Neural cell (in vitro differentiated cells): ENCODE measurements around the gene NDUFB7. TPM values are rescaled to one million over a fixed set of nuclear protein-coding genes. Genes with fewer than 3 reads are reported as not detected.

Source experiments
- H2AFZ ChIP-seq: fragments of 200-600, 300-800 bp; sonication (generic), shearing (Covaris generic); 2 replicates; pipeline ENCODE4 v1.6.0; 2014; ENCODE audit warnings: low read depth, mild to moderate bottlenecking, antibody characterized with exemption, low read length, moderate library complexity
- H3F3A ChIP-seq: fragments of 200-600 bp; shearing (Covaris generic); 2 replicates; pipeline ENCODE4 v1.6.1; 2016; ENCODE audit warnings: mild to moderate bottlenecking, moderate library complexity, mixed read lengths, antibody characterized with exemption, low read length; ENCODE audit not compliant: insufficient read depth, poor library complexity, severe bottlenecking
- H3K27ac ChIP-seq: fragments of 200-600, 300-800 bp; sonication (generic), shearing (Covaris generic); 2 replicates; pipeline ENCODE4 v1.5.1; 2014; ENCODE audit warnings: mild to moderate bottlenecking, low read length, moderate library complexity
- H3K27me3 ChIP-seq: fragments of 300-800, 200-600 bp; sonication (generic), shearing (Covaris generic); 2 replicates; pipeline ENCODE4 v1.6.0; 2014; ENCODE audit warnings: mild to moderate bottlenecking, low read depth, low read length, moderate library complexity; ENCODE audit not compliant: insufficient read depth
- H3K36me3 ChIP-seq: fragments of 300-800, 200-600 bp; sonication (generic), shearing (Covaris generic); 2 replicates; pipeline ENCODE4 v1.5.1; 2014; ENCODE audit warnings: mild to moderate bottlenecking, antibody characterized with exemption, low read length, moderate library complexity; ENCODE audit not compliant: insufficient read depth
- H3K4me2 ChIP-seq: fragments of 300-800, 200-600 bp; sonication (generic), shearing (Covaris generic); 2 replicates; pipeline ENCODE4 v1.6.0; 2014; ENCODE audit warnings: mild to moderate bottlenecking, low read length
- H3K4me3 ChIP-seq: fragments of 300-800, 200-600 bp; sonication (generic), shearing (Covaris generic); 2 replicates; pipeline ENCODE4 v1.5.1; 2014; ENCODE audit warnings: mild to moderate bottlenecking, low read length, moderate library complexity
- H3K79me2 ChIP-seq: fragments of 200-600 bp; shearing (Covaris generic); replicated peaks from 2 replicates; pipeline ENCODE4 v1.6.0; 2014; ENCODE audit warnings: mild to moderate bottlenecking, low read length, moderate library complexity; ENCODE audit not compliant: insufficient read depth
- H3K9ac ChIP-seq: fragments of 300-800, 200-600 bp; sonication (generic), shearing (Covaris generic); 2 replicates; pipeline ENCODE4 v1.6.1; 2016; ENCODE audit warnings: mild to moderate bottlenecking, low read length, mixed read lengths
- H3K9me2 ChIP-seq: fragments of 200-600 bp; shearing (Covaris generic); 2 replicates; pipeline ENCODE4 v1.6.1; 2016; ENCODE audit warnings: mild to moderate bottlenecking, low read length, mixed read lengths; ENCODE audit not compliant: insufficient read depth
- H3K9me3 ChIP-seq: fragments of 200-600, 300-800 bp; sonication (generic), shearing (Covaris generic); 2 replicates; pipeline ENCODE4 v1.6.1; 2016; ENCODE audit warnings: mild to moderate bottlenecking, mixed run types, low read length, moderate library complexity, mixed read lengths
- H4K20me1 ChIP-seq: fragments of 200-600 bp; shearing (Covaris generic); 2 replicates; pipeline ENCODE4 v1.6.1; 2016; ENCODE audit warnings: mild to moderate bottlenecking, mixed run types; ENCODE audit not compliant: insufficient read depth
- EP300 ChIP-seq: fragments of 450-650 bp; conservative IDR thresholded peaks from 2 replicates; pipeline ENCODE4 v1.6.1; 2014; ENCODE audit warnings: antibody characterized with exemption, mild to moderate bottlenecking, moderate library complexity; ENCODE audit not compliant: poor library complexity, severe bottlenecking
- EZH2 ChIP-seq: fragments of 200-600, 300-800 bp; shearing (Covaris generic), sonication (generic); IDR thresholded peaks from 2 replicates; pipeline ENCODE4 v1.6.1; 2014; ENCODE audit warnings: antibody characterized with exemption, low read length, borderline replicate concordance, mild to moderate bottlenecking; ENCODE audit not compliant: insufficient read depth, poor library complexity, severe bottlenecking
- MXI1 ChIP-seq: fragments of 450-650 bp; conservative IDR thresholded peaks from 2 replicates; pipeline ENCODE4 v1.6.1; 2014; ENCODE audit warnings: antibody characterized with exemption, mild to moderate bottlenecking; ENCODE audit not compliant: poor library complexity, severe bottlenecking
- POLR2AphosphoS5 ChIP-seq: IDR thresholded peaks from 2 replicates; pipeline ENCODE4 v1.6.1; 2012
- RAD21 ChIP-seq: fragments of 450-650 bp; conservative IDR thresholded peaks from 2 replicates; pipeline ENCODE4 v1.6.1; 2014; ENCODE audit warnings: antibody characterized with exemption, mild to moderate bottlenecking, moderate library complexity
- SMC3 ChIP-seq: fragments of 450-650 bp; conservative IDR thresholded peaks from 2 replicates; pipeline ENCODE4 v1.6.1; 2014; ENCODE audit warnings: antibody characterized with exemption, mild to moderate bottlenecking, moderate library complexity; ENCODE audit not compliant: poor library complexity
- TAF1 ChIP-seq: IDR thresholded peaks from 2 replicates; pipeline ENCODE4 v1.6.1; 2012; ENCODE audit warnings: low read depth
- polyA plus RNA-seq: library from polyadenylated mRNA; depleted of rRNA; stranded (reverse); fragments of >200 nt; gene quantifications from 2 replicates; pipeline ENCODE4 v1.2.3, GENCODE V29; 2014
- TF ChIP-seq, protein P1 (sequence below): IDR thresholded peaks from 2 replicates; pipeline ENCODE4 v1.6.1; 2012; ENCODE audit warnings: borderline replicate concordance
- TF ChIP-seq, protein P2 (sequence below): fragments of 450-650 bp; IDR thresholded peaks from 2 replicates; pipeline ENCODE4 v1.5.1; 2014; ENCODE audit warnings: antibody characterized with exemption, mild to moderate bottlenecking, moderate library complexity; ENCODE audit not compliant: poor library complexity, severe bottlenecking

The NDUFB7 gene
- polyA plus RNA-seq, 1 donor from 2014 or later: 615 TPM

DNA sequence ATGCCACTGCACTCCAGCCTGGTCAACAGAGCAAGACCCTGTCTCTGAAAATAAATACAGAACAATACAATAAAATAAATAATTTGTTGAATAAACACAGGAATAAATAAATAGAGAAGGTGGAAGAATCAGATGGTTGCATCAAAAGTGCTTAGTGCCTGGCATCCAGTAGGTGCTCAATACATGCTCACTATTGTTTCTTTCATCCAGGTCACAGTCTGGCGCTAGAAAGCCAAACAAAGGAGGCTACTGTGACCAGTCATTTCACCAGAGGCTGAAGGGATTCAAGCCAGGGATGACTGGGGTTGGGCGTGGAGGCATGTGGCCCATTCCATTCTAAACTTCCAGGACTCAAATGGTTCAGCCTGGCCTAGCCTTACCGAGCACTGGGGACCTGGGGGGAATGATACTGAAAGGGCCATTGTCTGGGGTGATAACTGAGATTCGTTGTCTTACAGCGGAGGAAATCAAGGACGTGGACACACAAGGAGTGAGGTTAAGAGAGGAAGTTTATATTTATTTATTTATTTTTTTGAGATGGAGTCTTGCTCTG is 3.6 kb upstream of the NDUFB7 start:
- Histone ChIP-seq H3K9me2 (no peaks in the 10 kb centered on the region), H3K36me3 (no peaks in the 10 kb centered on the region), H3K9ac (no peak overlapping the region), H3K4me2 (no peak overlapping the region), H3K27ac (no peak overlapping the region), H3K9me3 (no peaks in the 10 kb centered on the region), H4K20me1 (no peaks in the 10 kb centered on the region), H3K27me3 (no peaks in the 10 kb centered on the region), H3K4me3 (no peak overlapping the region), H2AFZ (no peak overlapping the region), H3K79me2 (peaks cover 15% of the 10 kb centered on the region), H3F3A (no peaks in the 10 kb centered on the region)
- no peak for TF ChIP-seq EZH2
- no peak for TF ChIP-seq POLR2AphosphoS5
- no peak for TF ChIP-seq MXI1
- TF ChIP-seq TAF1: no peak
- TF ChIP-seq RAD21: no peak
- TF ChIP-seq, protein P1, sequence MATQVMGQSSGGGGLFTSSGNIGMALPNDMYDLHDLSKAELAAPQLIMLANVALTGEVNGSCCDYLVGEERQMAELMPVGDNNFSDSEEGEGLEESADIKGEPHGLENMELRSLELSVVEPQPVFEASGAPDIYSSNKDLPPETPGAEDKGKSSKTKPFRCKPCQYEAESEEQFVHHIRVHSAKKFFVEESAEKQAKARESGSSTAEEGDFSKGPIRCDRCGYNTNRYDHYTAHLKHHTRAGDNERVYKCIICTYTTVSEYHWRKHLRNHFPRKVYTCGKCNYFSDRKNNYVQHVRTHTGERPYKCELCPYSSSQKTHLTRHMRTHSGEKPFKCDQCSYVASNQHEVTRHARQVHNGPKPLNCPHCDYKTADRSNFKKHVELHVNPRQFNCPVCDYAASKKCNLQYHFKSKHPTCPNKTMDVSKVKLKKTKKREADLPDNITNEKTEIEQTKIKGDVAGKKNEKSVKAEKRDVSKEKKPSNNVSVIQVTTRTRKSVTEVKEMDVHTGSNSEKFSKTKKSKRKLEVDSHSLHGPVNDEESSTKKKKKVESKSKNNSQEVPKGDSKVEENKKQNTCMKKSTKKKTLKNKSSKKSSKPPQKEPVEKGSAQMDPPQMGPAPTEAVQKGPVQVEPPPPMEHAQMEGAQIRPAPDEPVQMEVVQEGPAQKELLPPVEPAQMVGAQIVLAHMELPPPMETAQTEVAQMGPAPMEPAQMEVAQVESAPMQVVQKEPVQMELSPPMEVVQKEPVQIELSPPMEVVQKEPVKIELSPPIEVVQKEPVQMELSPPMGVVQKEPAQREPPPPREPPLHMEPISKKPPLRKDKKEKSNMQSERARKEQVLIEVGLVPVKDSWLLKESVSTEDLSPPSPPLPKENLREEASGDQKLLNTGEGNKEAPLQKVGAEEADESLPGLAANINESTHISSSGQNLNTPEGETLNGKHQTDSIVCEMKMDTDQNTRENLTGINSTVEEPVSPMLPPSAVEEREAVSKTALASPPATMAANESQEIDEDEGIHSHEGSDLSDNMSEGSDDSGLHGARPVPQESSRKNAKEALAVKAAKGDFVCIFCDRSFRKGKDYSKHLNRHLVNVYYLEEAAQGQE: no peak
- TF ChIP-seq, protein P2, sequence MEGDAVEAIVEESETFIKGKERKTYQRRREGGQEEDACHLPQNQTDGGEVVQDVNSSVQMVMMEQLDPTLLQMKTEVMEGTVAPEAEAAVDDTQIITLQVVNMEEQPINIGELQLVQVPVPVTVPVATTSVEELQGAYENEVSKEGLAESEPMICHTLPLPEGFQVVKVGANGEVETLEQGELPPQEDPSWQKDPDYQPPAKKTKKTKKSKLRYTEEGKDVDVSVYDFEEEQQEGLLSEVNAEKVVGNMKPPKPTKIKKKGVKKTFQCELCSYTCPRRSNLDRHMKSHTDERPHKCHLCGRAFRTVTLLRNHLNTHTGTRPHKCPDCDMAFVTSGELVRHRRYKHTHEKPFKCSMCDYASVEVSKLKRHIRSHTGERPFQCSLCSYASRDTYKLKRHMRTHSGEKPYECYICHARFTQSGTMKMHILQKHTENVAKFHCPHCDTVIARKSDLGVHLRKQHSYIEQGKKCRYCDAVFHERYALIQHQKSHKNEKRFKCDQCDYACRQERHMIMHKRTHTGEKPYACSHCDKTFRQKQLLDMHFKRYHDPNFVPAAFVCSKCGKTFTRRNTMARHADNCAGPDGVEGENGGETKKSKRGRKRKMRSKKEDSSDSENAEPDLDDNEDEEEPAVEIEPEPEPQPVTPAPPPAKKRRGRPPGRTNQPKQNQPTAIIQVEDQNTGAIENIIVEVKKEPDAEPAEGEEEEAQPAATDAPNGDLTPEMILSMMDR: no peak
- TF ChIP-seq SMC3: no peak
- no peak for TF ChIP-seq EP300

DNA sequence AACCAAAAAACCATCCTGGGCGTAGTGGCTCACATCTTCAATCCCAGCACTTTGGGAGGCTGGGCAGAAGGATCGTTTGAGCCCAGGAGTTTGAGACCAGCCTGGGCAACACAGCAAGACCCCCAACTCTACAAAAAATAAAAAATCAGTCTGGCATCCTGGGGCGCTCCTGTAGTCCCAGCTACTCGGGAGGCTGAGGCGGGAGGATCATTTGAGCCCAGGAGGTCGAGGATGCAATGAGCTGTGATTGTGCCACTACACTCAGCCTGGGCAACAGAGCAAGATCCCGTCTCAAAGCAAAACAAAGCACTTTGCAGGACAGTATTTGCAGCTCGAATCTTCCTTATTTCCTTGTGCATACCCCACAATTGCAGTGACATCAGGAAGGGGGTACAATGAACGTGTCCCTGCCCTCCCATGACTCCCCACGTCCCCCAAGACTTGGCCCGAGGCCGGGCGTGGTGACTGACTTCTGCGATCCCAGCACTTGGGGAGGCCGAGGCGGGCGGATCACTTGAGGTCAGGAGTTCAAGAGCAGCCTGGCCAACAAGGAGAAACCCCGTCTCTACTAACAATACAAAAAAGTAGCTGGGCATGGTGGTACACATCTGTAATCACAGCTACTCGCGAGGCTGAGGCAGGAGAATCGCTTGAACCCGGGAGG is 870 bp downstream of the NDUFB7 start:
- H3K9me3 ChIP-seq: no peaks in the 10 kb centered on the region
- H3K36me3 ChIP-seq: no peaks in the 10 kb centered on the region
- no peak overlapping the region for H3K27ac ChIP-seq
- no peaks in the 10 kb centered on the region for H3K9me2 ChIP-seq
- H4K20me1 ChIP-seq: no peaks in the 10 kb centered on the region
- H3K9ac ChIP-seq: peak overlapping the region; percentile 82
- H3K27me3 ChIP-seq: no peaks in the 10 kb centered on the region
- TF ChIP-seq EP300: no peak
- no peak for TF ChIP-seq SMC3
- TF ChIP-seq, protein P2: no peak
- TF ChIP-seq POLR2AphosphoS5: no peak
- TF ChIP-seq RAD21: no peak
- TF ChIP-seq, protein P1: no peak
- no peak for TF ChIP-seq MXI1
- TF ChIP-seq EZH2: no peak
- TF ChIP-seq TAF1: no peak
- peak overlapping the region; percentile 98 for H2AFZ ChIP-seq
- peak overlapping the region; percentile 73 for H3K4me3 ChIP-seq
- no peaks in the 10 kb centered on the region for H3F3A ChIP-seq
- H3K4me2 ChIP-seq: peak overlapping the region; percentile 67
- H3K79me2 ChIP-seq: peaks cover 15% of the 10 kb centered on the region
